ENCODE data around the gene WDR81.
"Not testable (repeated sequence)": the region's sequence is repeated elsewhere in the genome, so short reads cannot be mapped to it uniquely, and the experiment has no call there.

WDR81 gene

DNA sequence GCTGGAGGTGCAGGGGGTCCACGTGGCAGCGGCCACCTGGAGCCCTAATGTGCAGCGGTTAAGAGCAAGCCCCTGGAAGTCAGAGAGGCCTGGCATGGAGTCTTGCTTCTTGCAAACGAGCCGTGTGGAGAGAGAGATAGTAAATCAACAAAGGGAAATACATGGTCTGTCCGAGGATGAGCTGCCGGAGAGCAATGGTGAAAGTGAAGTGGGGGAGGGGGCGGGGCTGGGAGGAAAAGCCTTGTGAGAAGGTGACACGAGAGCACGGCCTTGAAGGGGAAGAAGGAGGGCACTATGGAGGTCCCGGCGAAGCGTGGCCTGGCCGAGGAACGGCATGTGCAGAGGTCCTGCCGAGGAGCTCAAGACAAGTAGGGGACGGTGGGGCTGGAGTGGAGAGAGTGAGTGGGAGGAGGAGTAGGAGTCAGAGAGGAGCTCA lies 31.3 kb downstream of the WDR81 start:
- DNase-seq, result no peak

- DNase-seq, result no peak
Observed at GRCh38 chr17:1758807-1759206, 34.3 kb downstream of the WDR81 start.

DNA sequence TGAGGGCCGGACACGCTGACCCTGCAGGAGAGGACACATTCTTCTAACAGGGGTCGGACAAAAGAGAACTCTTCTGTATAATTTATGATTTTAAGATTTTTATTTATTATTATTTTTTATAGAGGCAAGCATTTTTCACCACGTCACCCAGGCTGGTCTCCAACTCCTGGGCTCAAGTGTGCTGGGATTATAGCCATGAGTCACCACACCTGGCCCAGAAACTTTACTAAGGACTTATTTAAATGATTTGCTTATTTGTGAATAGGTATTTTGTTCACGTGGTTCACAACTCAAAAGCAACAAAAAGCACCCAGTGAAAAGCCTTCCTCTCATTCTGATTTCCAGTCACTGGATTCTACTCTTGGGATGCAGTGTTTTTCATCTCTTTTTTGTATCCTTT lies 35.0 kb downstream of the WDR81 start:
- no peak for DNase-seq

GRCh38 chr17:1762233-1762900 lies 37.9 kb downstream of the WDR81 start:
- no peak for DNase-seq

DNA sequence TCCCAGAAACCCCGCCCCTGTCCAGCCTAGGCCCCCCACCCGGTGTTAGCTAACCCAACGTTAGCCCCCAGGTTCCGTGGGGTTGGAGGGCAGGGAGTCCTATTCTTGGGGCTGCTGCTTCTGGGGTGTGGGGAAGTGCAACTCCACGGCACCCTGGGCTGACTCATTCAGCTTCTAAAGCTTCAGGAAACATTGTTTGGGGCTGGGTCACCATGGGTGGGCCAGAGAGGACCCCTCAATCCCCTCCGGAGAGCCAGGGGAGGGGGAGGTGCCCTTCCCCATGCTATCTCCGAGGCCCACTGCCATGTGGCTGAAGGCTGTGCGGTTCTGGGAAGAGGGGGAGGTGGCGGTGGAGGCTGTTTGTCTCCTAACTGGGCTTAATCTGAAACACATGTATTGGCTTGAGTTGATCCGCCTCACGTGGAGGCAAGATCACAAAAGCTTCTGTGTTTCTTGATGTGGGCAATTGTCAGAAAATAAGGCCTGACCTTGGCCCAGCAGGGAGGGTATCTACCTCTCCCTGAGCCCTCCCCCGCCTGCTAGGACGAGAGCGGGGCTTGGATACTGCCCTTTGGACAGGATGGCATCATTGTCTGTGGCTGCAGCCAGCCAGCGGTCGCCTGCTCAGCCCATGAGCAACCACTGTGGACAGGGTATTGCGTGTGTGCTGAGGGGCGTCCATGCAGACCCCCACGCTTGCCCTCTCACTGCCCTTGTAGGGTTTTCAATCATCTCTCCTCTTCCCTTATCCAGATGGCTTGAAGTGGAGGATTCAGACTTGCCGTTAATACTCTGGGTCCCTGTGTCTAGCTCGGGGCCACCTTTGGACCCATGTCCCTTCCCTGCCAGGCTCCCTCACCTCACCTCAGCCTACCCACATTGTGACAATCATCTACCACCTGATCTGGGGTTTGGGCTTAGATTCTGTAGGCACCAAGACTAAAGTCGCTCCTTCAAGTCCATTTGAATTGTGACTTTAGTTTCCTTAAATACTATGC lies 38.7 kb downstream of the WDR81 start:
- DNase-seq, result no peak

DNA sequence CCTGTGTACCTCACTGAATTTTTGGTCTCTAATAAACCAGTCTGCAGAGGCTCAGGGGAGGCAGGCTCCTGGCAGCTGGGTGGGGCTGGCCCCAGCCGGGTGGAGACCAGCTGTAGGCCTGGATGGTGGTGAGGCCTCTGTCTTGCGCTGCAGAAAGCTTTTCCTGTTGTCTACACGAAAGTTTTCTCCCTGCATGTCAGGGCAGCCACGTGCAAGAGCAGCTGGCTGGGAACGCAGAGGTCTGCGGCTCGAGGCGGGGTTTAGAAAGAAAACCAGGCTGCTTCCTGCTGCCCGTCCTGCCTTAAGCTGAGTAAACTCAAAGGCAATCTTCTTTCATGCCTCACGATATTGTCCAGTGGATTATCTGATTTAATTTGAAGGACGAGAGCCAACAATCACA lies 39.8 kb downstream of the WDR81 start:
- peak; percentile 67 for DNase-seq

DNA sequence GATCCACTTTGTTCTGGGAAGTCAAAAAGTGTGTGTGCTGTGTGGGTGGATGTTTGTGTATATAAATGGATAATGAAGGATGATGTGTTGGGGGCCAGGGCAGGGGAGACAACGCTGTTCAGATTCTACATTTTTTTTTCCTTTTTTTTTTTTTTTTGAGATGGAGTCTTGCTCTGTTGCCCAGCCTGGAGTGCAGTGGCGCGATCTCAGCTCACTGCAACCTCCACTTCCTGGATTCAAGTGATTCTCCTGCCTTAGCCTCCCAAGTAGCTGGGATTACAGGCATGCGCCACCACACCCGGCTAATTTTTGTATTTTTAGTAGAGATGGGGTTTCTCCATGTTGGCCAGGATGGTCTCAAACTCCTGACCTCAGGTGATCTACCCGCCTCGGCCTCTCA lies 40.2 kb downstream of the WDR81 start:
- not testable (repeated sequence) for DNase-seq

GRCh38 chr17:1765576-1765975 lies 41.1 kb downstream of the WDR81 start:
- DNase-seq, result no peak

- DNase-seq, result no peak
Observed at GRCh38 chr17:1766382-1767135, 42.1 kb downstream of the WDR81 start.

GRCh38 chr17:1767358-1767757 lies 42.9 kb downstream of the WDR81 start:
- no peak for DNase-seq

- no peak for DNase-seq
Observed at GRCh38 chr17:1769822-1770477, 45.4 kb downstream of the WDR81 start.

DNA sequence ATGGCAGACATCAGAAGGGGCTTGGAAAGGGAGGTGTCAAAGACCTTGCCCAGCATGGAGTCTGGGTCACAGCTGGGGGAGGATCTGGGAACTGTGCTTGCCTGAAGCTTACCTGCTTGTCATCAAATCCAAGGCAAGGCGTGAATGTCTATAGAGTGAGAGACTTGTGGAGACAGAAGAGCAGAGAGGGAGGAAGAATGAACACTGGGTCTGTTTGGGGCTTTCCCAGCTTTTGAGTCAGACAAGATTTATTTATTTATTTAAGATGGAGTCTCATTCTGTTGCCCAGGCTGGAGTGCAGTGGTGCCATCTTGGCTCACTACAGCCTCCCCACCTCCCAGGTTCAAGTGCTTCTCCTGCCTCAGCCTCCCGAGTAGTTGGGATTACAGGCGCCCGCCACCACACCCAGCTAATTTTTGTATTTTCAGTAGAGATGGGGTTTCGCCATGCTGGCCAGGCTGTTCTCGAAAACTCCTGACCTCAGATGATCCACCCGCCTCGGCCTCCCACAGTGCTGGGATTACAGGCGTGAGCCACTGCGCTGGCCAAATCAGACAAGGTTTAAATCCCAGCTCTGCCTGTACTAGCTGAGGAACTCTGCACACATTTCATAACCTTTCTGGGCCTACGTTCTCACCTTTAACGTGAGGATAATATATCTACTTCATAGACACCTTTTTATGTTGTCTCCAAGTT lies 48.6 kb downstream of the WDR81 start:
- not testable (repeated sequence) for DNase-seq

DNA sequence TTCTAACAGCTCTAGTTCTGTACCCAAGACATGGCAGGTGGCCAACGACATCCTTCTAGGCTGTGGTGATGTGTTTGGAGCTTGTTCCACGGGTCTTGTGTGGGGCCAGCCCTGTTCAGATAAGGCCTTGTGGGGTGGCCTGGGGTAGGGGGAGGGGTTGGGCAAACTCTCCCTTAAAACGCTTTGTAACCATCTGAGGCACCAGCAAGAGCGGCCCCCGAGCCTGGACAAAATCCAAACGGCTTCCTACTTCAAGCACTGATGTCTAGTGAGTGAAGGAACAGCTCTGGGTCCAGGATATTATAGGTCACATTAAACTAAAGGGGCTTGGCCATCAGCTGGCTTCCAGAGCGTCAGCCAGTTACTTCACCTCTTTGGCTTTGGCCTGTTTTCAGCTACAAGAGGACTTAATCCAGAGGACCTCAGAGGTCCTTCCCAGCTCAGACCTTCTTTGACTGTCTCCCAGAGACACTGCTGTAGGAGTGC lies 49.2 kb downstream of the WDR81 start:
- DNase-seq, result no peak

- no peak for DNase-seq
Observed at GRCh38 chr17:1774390-1775176, 50.1 kb downstream of the WDR81 start.

DNA sequence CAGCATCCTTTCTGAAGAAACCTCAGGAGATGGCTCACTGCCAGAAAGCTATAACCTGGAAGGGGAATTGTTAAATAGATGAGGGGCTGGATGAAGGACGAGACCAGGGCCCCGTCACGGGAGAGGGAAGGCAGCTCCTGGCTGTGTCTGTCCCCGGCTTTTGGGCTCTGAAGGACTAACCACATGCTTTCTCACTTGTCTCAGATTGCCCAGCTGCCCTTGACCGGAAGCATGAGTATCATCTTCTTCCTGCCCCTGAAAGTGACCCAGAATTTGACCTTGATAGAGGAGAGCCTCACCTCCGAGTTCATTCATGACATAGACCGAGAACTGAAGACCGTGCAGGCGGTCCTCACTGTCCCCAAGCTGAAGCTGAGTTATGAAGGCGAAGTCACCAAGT lies 51.8 kb downstream of the WDR81 start:
- no peak for DNase-seq

DNA sequence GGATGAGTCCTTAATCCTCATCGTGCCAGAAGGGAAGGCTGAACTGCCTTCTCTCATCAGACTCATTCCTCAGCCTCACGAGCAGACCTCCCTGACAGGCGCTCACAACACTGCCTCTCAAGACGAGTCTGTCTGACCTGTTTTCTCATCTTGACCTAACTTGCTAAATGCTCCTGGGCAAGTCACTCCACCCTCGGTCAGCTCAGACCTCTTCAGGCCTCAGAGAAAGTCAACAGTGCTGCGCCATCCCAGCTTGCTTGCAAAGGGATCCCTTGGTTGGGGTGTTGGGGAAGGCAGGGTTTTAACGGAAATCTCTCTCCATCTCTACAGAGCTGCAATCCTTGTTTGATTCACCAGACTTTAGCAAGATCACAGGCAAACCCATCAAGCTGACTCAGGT lies 52.4 kb downstream of the WDR81 start:
- no peak for DNase-seq

- DNase-seq, result no peak
Observed at GRCh38 chr17:1779571-1780131, 55.1 kb downstream of the WDR81 start.

- DNase-seq, result no peak
Observed at GRCh38 chr17:1782171-1782567, 57.7 kb downstream of the WDR81 start.

DNA sequence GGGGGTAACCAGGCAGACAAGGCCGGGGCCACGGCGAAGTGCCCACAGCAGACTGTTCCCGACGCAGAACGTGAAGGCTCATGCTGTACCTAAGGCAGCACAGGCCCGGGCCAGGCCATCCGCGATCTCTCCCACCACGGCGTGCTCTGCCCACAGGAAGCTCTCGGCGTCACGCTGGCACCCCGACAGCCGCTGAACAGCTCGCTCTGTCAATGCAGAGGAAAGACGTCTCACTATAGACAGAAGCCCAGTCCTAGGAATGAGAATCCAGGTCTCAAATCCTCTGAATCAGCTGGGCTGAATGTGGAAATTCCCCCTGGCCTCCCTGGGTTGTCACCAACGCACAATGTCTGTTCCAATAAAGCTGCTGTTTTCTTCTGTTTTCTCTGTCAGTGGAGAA lies 58.8 kb downstream of the WDR81 start:
- DNase-seq, result no peak

- DNase-seq, result peak; percentile 36
Observed at GRCh38 chr17:1783834-1784611, 59.5 kb downstream of the WDR81 start.
